A549 (cell line): ENCODE data around the gene ZNF90.
"Not testable (repeated sequence)": the region's sequence is repeated elsewhere in the genome, so short reads cannot be mapped to it uniquely, and the experiment has no call there.

Experiments
- EP300 ChIP-seq, 2 experiments: fragments of >200 bp; sonication (Bioruptor Twin); formaldehyde crosslinking; IDR thresholded peaks; 2 replicates in 1 of 2; 3 replicates in 1 of 2; pipeline ENCODE4 v1.6.1; 2016 to 2017
- PHF8 ChIP-seq: fragments of 200-600 bp; sonication (generic); IDR thresholded peaks from 2 replicates; pipeline ENCODE4 v1.6.1; 2016; ENCODE audit warnings: low read depth, mild to moderate bottlenecking, antibody characterized with exemption, moderate library complexity, borderline replicate concordance
- POLR2A ChIP-seq: IDR thresholded peaks from 2 replicates; pipeline ENCODE4 v1.6.1; 2012; ENCODE audit warnings: mild to moderate bottlenecking, low read length
- RAD21 ChIP-seq, 2 experiments: fragments of >200 bp in 1 of 2; sonication (Bioruptor Twin) in 1 of 2; formaldehyde crosslinking in 1 of 2; IDR thresholded peaks in 1 of 2; conservative IDR thresholded peaks in 1 of 2; 2 replicates in 1 of 2; 3 replicates in 1 of 2; pipeline ENCODE4 v1.6.1; 2012 to 2018; ENCODE audit warnings: inconsistent platforms in 1 of 2
- SMC3 ChIP-seq: fragments of >200 bp; sonication (Bioruptor Twin); formaldehyde crosslinking; IDR thresholded peaks from 3 replicates; pipeline ENCODE4 v1.6.1; 2018; ENCODE audit warnings: inconsistent platforms
- TF ChIP-seq, protein P1 (sequence below): fragments of >200 bp; sonication (Bioruptor Twin); formaldehyde crosslinking; IDR thresholded peaks from 3 replicates; pipeline ENCODE4 v1.5.1; 2016
- TF ChIP-seq, protein P2 (sequence below): IDR thresholded peaks from 2 replicates; pipeline ENCODE4 v1.6.1; 2012
- TF ChIP-seq, protein P3 (sequence below): fragments of 200-600 bp; sonication (generic); IDR thresholded peaks from 2 replicates; pipeline ENCODE4 v1.6.1; 2016; ENCODE audit warnings: antibody characterized with exemption, mild to moderate bottlenecking, moderate library complexity

DNA sequence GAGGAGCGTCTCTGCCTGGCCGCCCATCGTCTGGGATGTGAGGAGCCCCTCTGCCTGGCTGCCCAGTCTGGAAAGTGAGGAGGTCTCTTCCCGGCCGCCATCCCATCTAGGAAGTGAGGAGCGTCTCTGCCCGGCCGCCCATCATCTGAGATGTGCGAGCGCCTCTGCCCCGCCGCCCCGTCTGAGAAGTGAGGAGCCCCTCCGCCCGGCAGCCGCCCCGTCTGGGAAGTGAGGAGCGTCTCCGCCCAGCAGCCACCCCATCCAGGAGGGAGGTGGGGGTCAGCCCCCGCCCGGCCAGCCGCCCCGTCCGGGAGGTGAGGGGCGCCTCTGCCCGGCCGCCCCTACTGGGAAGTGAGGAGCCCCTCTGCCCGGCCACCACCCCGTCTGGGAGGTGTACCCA, 59.9 kb downstream of the ZNF90 start:
- TF ChIP-seq POLR2A; PHF8; RAD21 (conservative IDR thresholded peaks at IDR 0.05 in 1 of 2, IDR thresholded peaks at IDR 0.05 in 1 of 2); SMC3; EP300 (IDR thresholded peaks at IDR 0.05): not testable (repeated sequence)
- TF ChIP-seq, protein P1, sequence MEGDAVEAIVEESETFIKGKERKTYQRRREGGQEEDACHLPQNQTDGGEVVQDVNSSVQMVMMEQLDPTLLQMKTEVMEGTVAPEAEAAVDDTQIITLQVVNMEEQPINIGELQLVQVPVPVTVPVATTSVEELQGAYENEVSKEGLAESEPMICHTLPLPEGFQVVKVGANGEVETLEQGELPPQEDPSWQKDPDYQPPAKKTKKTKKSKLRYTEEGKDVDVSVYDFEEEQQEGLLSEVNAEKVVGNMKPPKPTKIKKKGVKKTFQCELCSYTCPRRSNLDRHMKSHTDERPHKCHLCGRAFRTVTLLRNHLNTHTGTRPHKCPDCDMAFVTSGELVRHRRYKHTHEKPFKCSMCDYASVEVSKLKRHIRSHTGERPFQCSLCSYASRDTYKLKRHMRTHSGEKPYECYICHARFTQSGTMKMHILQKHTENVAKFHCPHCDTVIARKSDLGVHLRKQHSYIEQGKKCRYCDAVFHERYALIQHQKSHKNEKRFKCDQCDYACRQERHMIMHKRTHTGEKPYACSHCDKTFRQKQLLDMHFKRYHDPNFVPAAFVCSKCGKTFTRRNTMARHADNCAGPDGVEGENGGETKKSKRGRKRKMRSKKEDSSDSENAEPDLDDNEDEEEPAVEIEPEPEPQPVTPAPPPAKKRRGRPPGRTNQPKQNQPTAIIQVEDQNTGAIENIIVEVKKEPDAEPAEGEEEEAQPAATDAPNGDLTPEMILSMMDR: not testable (repeated sequence)
- TF ChIP-seq, protein P2, sequence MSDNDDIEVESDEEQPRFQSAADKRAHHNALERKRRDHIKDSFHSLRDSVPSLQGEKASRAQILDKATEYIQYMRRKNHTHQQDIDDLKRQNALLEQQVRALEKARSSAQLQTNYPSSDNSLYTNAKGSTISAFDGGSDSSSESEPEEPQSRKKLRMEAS: not testable (repeated sequence)
- TF ChIP-seq, protein P3, sequence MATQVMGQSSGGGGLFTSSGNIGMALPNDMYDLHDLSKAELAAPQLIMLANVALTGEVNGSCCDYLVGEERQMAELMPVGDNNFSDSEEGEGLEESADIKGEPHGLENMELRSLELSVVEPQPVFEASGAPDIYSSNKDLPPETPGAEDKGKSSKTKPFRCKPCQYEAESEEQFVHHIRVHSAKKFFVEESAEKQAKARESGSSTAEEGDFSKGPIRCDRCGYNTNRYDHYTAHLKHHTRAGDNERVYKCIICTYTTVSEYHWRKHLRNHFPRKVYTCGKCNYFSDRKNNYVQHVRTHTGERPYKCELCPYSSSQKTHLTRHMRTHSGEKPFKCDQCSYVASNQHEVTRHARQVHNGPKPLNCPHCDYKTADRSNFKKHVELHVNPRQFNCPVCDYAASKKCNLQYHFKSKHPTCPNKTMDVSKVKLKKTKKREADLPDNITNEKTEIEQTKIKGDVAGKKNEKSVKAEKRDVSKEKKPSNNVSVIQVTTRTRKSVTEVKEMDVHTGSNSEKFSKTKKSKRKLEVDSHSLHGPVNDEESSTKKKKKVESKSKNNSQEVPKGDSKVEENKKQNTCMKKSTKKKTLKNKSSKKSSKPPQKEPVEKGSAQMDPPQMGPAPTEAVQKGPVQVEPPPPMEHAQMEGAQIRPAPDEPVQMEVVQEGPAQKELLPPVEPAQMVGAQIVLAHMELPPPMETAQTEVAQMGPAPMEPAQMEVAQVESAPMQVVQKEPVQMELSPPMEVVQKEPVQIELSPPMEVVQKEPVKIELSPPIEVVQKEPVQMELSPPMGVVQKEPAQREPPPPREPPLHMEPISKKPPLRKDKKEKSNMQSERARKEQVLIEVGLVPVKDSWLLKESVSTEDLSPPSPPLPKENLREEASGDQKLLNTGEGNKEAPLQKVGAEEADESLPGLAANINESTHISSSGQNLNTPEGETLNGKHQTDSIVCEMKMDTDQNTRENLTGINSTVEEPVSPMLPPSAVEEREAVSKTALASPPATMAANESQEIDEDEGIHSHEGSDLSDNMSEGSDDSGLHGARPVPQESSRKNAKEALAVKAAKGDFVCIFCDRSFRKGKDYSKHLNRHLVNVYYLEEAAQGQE: not testable (repeated sequence)
